GM12891 (cell line): ENCODE data around the gene SNAPC3.

ENCODE experiments used
- POLR2A ChIP-seq: IDR thresholded peaks from 2 replicates; pipeline ENCODE4 v1.6.1; 2011; ENCODE audit warnings: low read depth, low read length, control low read depth
- POLR2AphosphoS5 ChIP-seq: IDR thresholded peaks from 2 replicates; pipeline ENCODE4 v1.6.1; 2011; ENCODE audit warnings: low read depth, low read length, control low read depth
- TAF1 ChIP-seq: IDR thresholded peaks from 2 replicates; pipeline ENCODE4 v1.6.1; 2011; ENCODE audit warnings: low read depth, low read length, control low read depth

GRCh38 chr9:15374825-15375224 is 47.9 kb upstream of the SNAPC3 start:
- TF ChIP-seq POLR2A (no peak), POLR2AphosphoS5 (no peak), TAF1 (no peak)
